NCI-H128 (cell line): ENCODE results near the gene MN1.

ENCODE experiments used
- DNase-seq: peaks from one replicate; lab custom pipeline; 2025; ENCODE audit not compliant: unreplicated experiment; lab: John Stamatoyannopoulos, UW

MN1 gene

DNA sequence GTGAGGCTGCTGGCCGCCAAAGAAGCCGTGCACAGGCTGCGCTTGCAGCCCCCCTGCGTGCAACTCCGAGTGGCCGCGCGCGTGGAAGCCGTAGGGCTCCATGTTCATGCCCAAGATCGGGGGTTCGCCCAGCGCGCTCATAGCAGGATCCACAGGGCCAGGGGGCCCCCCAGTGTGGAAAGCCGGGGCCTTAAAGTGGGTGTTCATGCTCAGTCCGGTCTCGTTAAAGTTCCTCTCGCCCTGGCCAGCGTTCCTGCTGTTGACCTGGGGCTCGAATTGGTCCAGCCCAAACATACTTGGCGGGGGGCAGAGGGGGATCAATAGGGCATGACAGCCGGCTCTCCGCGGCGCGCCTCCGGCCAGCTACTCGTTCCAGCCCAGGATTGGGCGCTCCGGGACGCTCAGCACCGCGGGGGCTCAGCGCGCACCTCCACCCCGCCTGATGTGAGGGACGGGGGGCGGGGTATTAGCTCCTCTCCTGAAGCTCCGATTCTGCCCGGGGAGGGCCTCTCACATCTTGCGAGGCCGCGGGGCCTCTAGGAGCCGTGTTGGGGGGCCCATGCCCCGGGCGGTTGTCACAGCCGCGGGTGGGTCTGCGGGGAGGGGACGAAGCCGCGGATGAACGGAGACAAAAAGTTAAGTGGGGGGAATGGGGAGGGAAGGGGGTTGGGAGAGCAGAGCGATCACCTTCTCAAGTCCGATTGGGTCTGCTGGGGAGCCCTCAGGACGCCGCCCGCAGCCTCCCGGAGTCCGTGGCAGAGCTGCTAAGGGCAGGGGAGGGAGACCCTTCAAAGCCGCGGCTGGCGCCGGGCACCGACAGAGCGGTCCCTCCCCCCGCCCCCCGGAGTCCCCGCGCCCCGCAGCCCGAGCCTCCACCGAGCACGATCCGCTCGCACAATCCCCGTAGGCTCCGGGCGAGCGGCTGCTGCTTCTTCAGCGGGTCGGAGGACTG lies 1.0 kb downstream of the MN1 start:
- DNase-seq: no peak

- no peak for DNase-seq
Measured at GRCh38 chr22:27799827-27800249, 1.7 kb downstream of the MN1 start.

DNA sequence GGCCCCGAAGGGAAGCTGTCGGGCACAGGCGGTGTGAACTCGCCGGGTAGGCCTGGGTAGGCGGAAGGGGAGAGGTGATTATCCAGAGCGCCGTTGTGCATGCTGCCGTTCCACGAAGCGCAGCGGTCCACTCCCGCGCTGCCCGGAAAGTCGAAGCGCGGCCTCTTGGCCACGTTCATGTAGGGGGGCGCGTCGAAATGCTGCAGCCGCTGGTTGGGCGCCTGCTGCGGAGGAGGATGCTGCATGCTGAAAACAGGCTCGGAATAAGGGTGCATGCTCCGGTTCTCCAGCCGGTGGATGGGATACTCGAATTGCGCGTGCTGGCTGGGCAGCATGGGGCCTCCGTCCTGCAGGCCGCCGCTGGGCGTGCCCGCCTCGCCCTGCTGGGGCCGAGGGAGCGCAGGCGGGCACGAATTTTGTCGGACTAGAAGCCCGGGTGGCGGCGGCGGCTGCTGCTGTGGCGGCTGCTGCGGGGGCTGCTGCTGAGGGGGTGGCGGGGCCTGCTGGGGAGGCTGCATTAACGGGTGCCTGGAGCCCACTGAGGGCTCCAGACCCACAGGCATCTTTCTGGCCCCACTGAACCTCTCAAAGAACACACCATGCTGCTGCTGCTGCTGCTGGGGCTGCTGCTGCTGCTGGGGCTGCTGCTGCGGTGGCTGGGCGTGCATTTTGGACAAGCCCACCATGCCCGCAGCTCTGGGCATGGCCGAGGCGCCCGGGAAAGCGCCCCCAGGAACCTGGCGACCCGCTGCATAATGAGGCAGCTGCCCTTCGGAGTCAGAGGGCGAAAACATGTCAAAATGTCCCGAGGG lies 2.3 kb downstream of the MN1 start:
- DNase-seq: no peak

GRCh38 chr22:27798511-27799014 lies 3.0 kb downstream of the MN1 start:
- DNase-seq: no peak

DNA sequence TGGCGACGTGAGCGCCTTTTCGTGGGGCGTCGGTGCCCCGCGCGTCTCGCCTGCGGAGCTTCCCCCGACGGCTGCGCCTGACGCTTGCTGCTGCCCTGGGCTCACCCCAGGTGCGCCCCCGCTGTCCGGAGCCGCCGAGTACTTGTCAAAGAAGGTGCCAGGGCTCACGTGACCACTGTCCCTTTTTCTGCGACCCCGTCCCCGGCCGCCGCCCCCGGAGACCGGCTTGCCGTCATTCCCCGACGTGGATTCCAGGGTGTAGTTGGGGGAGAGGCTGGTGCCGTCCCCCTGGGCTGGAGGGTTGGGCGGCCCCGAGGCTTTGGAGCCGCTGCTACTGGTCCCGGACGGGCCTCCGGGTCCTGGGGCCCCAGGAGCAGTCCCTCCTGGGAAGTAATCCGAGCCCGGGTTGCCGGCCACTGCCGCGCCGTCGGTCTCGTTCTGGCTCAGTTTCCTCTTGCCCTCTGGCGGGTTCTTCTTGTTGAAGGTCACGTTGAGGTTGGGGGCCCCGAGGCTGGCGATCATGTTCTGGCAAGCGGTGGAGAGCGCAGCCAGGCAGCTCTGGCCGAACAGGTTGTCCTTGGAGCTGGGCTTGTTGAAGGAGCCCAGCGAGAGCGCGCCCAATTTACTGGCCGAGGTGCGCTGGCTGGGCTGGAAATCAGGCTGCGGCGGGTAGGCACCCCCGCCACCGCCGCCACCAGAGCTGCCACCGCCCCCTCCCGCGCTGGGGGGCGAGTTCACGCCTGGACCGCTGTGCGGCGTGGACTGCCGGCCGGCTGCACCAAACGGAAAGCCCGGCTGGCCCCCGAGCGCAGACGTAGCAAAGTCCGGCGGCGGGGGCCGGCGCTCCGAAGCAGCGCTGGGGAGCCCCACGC lies 3.8 kb downstream of the MN1 start:
- DNase-seq: no peak

- DNase-seq: no peak
Measured at GRCh38 chr22:27796829-27797519, 4.6 kb downstream of the MN1 start.

GRCh38 chr22:27795696-27796517 lies 5.6 kb downstream of the MN1 start:
- no peak for DNase-seq

DNA sequence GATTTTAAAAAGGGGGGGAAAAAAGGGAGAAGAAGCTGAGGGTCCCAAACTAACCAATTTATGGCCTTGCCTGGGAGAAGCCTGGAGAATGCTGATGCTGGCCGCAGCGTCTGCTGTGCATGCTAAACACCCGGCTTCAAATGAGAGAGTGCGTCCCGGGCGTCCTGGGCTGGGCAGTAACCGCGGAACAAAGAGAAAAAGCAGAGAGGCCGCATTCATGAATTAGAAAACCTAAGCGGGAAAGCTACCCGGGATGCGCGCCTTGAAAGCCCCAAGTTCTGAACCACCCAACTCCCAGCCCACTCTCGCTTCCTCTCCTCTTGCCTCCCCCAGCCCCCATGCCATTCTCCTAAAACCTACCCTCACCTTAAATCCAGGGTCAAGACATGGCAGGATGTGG lies 6.5 kb downstream of the MN1 start:
- DNase-seq: no peak

- no peak for DNase-seq
Measured at GRCh38 chr22:27794226-27794625, 7.3 kb downstream of the MN1 start.

DNA sequence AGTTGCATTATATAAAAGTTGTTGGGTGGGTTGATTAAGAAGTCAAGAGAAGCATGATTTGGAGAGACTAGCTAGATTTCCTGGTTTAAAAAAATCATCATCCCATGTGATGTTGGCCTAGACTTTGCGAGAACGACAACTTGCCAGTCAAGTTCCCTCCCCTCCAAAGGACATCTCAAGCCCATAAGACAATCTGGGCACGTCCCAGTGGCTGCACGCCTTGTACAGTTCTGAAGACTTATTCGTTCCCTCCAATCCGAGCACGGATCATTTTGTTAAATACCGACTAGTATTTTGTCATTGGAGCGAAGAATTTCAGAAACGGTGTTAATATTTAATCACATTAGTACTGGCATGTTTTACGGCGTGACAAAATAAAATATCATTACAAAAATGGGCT lies 8.0 kb downstream of the MN1 start:
- no peak for DNase-seq

DNA sequence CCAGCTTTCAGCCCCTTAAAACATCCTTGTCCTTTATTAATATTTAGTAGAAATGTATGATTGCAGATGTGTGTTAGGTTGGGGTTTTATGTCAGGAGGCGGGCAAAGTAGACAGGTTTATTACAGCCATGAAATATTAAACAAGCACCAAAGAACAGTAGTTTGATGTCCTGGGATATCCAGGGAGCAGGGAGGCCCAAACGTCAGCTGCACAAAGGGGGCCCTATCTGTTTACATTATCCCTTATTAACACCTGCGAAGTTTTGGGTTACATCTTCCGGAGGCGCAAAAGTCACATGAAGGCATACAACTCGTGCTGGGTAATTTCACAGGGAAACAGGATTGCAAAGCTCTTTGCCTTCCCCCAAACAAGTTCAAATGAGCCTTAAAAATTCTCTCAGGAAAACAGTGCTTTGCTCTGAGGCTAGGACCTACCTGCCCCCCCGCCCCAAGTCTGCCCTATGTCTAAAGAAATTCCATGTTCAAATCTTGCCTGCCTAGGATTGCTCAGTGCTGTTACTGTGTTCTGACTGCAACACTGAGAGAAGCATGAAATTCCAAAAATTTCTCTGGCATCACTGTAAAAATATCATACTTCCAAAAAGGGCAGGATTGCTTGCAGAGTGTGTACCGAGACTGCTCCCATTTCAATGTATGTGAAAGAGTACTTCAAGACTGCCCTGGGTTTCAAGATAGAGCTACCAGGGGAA lies 8.9 kb downstream of the MN1 start:
- DNase-seq: no peak

- DNase-seq: no peak
Measured at GRCh38 chr22:27791859-27792241, 9.7 kb downstream of the MN1 start.

GRCh38 chr22:27791159-27791858 lies 10.2 kb downstream of the MN1 start:
- no peak for DNase-seq

DNA sequence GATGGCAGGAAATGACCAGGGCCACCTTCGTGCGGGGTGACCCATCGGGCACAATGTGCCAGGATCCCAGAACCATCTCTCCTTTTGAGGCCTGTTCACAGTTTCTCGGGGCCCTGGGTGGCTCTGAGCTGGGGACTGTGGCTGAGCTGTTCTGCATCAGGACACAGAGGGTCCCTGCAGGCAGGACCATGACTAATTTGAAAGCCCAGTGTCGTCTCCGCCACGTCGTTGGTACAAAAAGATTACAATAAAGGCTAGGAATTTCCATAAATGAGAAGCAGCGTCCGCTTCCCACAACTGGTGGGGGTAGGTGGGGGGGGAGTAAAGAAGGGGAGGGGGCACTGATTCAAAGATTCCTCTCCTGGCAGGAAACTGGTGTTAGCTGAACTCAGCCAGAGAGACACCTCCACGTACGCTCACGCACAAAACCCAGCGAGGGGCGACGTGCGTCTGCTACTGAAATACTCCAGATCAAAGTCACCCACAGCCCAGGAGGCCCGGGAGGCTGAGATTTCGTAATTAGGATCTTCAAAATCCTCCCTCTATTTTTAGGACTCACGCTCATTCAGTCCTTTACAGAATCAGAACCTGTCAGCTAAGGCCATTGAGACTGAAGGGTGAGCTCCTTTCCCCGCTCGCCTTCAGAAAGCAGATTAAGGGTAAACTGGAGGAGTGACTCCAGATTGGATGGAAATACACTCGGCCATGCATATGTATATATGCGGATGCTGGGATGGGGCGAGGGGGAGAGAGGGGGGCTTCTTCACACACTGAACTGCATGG lies 11.0 kb downstream of the MN1 start:
- DNase-seq: no peak

GRCh38 chr22:27788500-27789288 lies 12.9 kb downstream of the MN1 start:
- DNase-seq: no peak

GRCh38 chr22:27786965-27787364 lies 14.6 kb downstream of the MN1 start:
- DNase-seq: no peak
